ENCODE measurements around the gene METTL8.
"Not testable (repeated sequence)": the region's sequence is repeated elsewhere in the genome, so short reads cannot be mapped to it uniquely, and the experiment has no call there.

The METTL8 gene

GRCh38 chr2:171402906-171403580, 30.7 kb downstream of the METTL8 start:
- DNase-seq (ENCODE audit: low spot score): no peak

GRCh38 chr2:171401947-171402346, 31.8 kb downstream of the METTL8 start:
- DNase-seq (ENCODE audit: low spot score): no peak

DNA sequence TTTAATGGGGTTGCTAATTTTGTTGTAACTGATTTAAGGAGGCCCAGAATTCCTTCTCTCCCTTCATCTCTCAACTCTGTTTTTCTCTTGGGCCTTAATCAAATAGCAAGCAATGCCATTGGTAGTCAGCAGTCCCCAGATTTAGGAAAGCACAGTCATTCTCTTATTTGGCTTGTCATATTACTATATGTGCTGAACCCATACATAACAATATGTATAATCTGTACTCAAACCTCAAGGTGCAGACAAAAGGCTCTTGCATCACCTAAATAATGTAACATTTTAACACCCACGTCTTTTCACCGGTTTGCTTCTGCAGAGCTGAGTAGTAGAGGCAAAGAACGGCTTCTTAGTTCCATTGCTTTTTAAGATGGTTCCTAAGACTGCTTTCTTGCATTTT, 33.4 kb downstream of the METTL8 start:
- no peak for DNase-seq (ENCODE audit: low spot score)

- no peak for DNase-seq (ENCODE audit: low spot score)
Measured at GRCh38 chr2:171399292-171399691, 34.5 kb downstream of the METTL8 start.

DNA sequence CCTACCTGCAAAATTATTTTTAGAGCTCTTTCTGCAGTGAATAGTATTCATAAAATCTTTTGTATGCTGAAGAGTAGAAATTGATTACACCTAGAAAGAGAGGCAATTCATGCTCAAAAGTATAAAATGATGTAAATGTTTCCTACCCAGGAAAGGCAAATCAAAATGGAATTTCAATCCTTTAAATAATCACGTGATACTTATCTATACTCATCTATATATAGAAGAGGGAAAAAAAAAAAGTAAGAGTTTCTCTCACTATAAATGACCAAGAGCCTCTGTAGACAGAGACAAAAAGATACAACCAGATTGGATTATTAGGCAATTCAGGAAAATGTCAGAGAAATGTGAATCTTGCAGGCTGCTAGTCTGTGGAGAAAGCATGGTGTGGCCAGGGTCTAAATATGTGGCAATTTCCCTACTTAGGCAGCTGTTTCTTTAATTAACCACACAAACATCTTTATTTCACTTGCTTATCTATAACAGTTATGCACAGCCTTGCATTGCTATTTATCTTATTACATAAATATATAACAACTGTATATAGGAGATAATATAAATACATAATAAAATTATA, 39.5 kb downstream of the METTL8 start:
- no peak for DNase-seq (ENCODE audit: low spot score)

DNA sequence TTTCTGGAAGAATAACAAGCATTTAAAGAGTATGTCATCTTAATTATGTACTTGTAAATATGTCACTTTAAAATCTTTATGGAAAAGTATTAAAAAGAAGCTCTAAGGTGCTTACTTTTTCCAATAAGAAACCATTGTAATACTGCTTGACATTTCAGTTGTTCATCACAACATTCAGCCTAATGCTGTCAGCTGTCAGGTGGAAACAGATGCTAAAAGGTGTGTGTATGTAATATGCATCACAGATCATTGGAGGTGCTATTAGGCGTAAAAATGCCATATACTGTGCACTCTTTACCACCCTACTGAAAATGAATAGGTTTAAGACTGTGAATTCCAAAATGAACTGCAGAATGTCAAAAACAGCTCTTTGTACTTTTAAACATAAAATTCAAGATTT, 40.3 kb downstream of the METTL8 start:
- DNase-seq (ENCODE audit: low spot score): no peak

DNA sequence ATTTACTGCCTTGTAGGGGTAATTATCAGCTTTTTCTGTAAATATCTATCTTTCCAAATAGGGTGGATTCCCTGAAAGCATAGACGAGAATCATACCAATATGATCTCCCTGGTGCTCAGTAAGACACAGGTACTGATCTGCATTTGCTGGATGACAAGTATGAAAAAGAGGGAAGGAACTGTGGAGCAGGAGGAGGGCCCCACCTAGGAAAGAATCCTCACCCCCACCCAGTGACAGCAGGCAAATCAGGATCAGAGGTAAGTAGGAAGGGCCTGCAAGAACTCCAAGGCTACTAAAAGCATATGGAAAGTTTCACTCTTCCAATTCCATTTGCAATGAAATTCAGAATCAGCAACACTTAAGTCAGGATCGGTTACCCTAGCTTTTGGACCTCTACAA, 42.3 kb downstream of the METTL8 start:
- DNase-seq (ENCODE audit: low spot score): no peak

DNA sequence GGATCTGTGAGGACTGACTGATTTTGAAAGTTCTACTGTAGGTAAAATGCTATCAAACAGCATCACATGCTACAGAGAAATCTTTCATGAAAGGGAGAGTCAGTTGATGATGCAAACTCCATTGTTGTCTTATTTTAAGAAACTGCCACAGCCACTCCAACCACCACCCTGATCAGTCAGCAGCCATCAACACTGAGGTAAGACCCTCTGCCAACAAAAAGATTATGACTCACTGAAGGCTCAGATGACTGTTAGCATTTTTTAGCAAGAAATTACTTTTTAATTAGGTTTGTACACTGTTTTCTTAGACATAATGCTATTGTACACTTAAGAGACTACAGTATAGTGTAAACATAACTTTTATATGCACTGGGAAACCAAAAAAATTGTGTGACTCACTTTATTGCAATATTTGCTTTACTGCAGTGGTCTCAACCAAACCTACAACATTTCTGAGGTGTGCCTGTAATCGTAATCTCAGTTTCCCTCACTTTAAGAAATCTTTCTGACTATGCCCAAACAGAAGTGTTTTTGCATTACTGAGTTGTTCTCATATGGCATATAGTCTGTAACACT, 42.8 kb downstream of the METTL8 start:
- DNase-seq (ENCODE audit: low spot score): no peak

DNA sequence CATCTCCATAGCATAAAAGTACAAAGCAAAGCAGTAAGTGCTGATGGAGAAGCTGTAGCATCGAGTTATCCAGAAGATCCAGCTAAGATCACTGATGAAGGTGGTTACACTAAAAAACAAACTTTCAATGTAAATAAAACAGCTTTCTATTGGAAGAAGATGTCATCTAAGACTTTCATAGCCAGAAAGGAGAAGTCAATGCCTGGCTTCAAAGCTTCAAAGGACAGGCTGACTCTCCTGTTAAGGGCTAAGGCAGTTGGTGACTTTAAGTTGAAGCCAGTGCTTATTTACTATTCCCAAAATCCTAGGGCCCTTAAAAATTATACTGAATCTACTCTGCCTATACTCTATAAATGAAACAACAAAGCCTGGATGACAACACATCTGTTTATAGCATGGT, 44.0 kb downstream of the METTL8 start:
- DNase-seq (ENCODE audit: low spot score): no peak

GRCh38 chr2:171389325-171389724, 44.5 kb downstream of the METTL8 start:
- DNase-seq (ENCODE audit: low spot score): no peak

DNA sequence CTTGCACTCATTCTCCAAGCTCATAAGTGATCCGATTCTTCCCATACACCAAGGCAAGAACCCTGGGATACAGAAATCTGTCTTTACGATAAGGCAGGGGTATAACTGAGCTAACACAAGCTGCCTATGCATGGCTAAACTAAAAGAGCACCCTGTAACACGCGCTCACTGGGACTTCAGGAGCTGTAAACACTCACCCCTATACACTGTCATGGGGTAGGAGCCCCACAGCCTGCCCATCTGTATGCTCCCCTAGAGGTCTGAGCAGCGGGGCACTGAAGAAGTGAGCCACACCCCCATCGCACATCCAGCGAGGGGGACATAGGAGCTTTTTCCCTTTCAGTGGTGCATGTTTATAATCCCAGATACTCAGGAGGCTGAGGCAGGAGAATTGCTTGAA, 46.7 kb downstream of the METTL8 start:
- DNase-seq (ENCODE audit: low spot score): no peak

GRCh38 chr2:171386627-171387026, 47.2 kb downstream of the METTL8 start:
- no peak for DNase-seq (ENCODE audit: low spot score)

DNA sequence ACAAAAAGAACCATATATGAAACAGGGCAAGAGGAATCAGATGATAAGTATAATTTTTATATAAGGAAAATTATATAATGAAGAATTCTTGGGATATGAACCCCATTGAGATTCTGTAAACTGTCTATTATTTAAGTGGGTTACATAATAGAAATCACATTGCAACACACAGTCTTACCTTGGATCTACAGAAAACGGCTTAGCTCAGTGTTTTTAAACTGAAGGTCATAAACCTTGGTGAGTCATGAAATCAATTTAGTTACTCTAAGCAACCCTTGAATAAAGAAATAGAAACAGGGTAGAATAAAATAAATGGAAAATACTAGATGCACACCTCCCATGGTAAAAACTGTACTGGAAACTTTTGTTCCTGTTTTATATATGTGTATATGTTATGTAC, 50.7 kb downstream of the METTL8 start:
- DNase-seq (ENCODE audit: low spot score): no peak

- DNase-seq (ENCODE audit: low spot score): not testable (repeated sequence)
Measured at GRCh38 chr2:171382175-171382574, 51.6 kb downstream of the METTL8 start.

GRCh38 chr2:171377852-171378251, 55.9 kb downstream of the METTL8 start:
- DNase-seq (ENCODE audit: low spot score): not testable (repeated sequence)

GRCh38 chr2:171367692-171368091, 66.1 kb downstream of the METTL8 start:
- DNase-seq (ENCODE audit: low spot score): no peak

GRCh38 chr2:171365778-171366177, 68.0 kb downstream of the METTL8 start:
- no peak for DNase-seq (ENCODE audit: low spot score)

- DNase-seq (ENCODE audit: low spot score): no peak
Measured at GRCh38 chr2:171365232-171365631, 68.6 kb downstream of the METTL8 start.

DNA sequence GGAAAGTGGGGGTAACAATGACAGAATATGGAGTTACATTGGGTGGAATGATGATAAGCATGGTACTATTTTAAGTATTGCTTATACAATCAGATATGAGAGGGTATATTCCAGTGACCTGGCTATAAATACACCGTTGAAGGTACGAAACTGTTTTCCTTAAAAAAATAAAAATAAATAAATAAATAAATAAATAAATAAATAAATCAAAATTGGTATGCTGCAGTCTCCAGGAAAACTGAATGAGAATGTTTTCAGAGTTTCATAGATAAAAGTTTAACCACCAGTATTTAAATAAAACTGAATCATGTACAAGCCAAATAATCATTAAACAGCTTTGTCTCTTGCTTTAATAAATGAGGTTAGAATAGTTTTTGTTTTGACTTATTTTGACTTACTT, 71.4 kb downstream of the METTL8 start:
- no peak for DNase-seq (ENCODE audit: low spot score)

DNA sequence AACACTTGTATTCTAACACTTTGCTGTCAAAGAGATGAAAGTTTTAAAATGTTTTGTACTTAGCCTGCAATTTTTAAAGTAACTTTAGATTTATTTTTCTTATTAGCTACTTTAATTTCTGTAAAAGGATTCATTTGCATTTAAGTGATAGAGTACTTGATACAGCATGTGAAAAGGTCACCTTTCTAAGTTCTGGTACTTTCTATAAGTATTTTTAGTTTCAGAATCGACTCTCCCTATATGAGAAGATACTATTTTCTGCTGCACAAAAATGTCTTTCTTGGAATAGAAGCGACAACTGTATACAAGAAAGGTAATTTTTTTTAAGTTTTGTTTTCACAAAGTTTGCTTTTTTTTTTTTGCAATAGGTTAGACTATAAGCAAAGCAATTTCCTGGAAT, 72.9 kb downstream of the METTL8 start:
- no peak for DNase-seq (ENCODE audit: low spot score)

GRCh38 chr2:171353746-171354145, 80.0 kb downstream of the METTL8 start:
- not testable (repeated sequence) for DNase-seq (ENCODE audit: low spot score)

DNA sequence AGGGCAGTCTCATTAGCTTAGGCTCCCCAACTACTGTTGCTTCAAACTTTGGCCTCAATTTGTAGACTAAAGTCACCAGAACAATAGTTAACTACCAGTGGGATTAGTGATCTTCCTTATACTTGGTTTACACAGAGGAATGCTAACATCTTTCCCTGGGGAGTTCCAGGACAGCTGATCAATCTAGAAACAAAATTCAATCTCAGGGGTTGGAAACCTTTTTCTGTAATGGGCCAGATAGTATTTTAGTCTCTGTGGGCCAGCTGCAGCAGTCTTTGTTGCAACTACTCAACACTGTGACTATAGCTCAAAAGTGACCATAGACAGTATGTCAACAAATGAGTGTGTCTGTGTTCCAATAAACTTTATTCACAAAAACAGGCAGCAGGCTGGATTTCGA, 85.7 kb downstream of the METTL8 start:
- DNase-seq (ENCODE audit: low spot score): no peak

DNA sequence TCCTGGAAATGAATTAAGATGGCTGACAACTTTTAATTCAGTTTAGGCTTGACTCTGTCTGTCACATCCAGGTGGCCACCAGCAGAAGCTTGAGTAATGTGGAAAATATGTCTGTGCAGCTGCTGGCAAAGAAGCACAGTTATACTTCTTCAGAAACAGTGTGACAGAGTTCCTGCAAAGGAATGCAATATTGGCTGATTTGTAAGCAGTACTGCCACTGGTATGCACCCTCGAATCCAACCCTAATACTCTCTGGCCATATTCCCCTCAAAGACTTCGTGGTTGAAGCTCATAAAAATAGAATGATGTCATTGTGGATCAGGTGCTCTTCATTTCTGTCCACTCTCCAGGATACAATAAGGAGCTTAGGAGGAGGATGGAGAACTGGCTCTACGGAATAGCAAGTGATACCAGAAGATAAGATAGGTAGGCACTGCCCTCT, 86.2 kb downstream of the METTL8 start:
- no peak for DNase-seq (ENCODE audit: low spot score)

Measured in SK-N-DZ (cell line).